GM19397 (cell line): ENCODE results near the gene TGFB2.

Experiments
- ATAC-seq: cut with Tn5 transposase; IDR thresholded peaks from one replicate; pipeline ENCODE4 v1.9.1; 2021; ENCODE audit warnings: mild to moderate bottlenecking, moderate library complexity; ENCODE audit not compliant: unreplicated experiment

TGFB2 gene

DNA sequence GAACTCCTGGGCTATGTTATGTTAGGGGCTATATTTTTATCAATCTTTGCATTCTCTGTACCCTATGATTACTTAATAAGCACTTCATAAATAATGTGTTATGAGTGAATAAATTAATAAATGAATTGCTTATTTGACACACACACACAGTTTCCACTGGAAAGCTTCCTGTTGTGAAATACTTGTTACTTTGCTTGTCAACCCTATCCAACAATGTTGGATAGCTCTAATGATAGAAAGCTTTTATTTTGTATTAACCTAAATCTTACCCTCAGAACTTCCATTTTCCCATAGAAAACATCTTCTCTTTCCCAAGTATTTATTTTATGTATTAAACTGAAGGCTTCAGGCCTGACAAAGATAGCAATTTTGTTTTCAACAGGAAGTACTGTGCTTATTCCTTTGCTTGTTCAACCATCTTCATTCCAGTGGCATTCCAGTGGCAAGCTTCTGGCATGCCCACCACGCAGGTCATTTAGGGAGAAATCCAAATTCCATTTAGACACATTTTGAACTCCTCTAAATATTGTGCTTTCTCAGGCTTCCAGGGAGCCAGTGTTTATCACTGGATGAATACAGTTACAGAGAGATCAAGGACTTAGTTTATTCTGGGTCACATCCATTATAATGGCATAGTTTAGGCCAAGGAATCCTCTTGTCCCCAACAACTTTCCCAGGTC lies 134.4 kb downstream of the TGFB2 start:
- ATAC-seq: no peak

DNA sequence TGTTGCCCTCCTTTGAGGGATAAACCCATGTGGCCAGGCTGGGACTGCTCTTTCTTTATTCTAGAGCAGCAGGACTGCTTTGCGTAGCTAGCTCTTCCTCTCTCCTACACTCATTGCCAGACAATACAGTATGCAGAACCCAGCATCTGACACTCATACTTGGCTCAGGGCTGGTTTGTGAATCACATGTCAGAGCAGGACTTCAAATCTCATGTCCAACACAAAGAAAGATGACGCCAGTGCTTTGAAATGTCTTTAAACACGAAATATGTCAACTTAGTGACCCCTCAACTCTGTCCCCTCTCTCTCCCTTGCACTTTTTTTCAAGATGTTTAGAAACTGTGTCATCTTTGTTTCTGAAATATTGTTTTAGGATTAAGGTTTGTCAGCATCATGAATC lies 135.0 kb downstream of the TGFB2 start:
- ATAC-seq: no peak

- ATAC-seq: no peak
Observed at GRCh38 chr1:218480588-218481099, 135.5 kb downstream of the TGFB2 start.

- ATAC-seq: no peak
Observed at GRCh38 chr1:218481116-218481775, 136.1 kb downstream of the TGFB2 start.

GRCh38 chr1:218482683-218483082 lies 137.5 kb downstream of the TGFB2 start:
- ATAC-seq: no peak

DNA sequence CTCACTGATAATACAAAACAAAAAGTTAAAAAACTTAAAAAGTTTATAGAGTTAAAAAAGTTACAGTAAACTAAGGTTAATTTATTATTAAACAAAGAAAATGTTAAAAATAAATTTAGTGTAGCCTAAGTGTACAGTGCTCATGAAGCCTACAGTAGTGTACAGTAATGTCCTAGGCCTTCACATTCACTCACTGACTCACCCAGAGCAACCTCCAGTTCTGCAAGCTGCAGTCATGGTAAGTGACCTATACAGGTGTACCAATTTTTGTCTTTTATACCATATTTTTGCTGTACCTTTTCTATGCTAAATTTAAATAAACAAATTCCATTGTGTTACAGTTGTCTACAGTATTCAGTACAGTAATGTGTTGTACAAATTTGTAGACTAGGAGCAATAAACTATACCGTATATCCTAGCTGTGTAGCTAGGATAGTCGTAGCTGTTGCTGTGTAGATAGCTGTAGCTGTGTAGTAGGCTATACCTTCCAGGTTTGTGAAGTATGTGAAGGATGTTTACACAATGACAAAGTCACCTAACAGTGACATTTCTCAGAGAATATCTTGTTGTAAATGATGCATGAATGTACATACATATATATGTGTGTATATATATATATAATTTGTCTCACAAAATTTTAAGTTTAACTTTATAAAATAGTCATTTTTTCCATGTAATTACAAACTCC lies 140.2 kb downstream of the TGFB2 start:
- ATAC-seq: no peak

GRCh38 chr1:218488531-218488930 lies 143.4 kb downstream of the TGFB2 start:
- ATAC-seq: no peak

DNA sequence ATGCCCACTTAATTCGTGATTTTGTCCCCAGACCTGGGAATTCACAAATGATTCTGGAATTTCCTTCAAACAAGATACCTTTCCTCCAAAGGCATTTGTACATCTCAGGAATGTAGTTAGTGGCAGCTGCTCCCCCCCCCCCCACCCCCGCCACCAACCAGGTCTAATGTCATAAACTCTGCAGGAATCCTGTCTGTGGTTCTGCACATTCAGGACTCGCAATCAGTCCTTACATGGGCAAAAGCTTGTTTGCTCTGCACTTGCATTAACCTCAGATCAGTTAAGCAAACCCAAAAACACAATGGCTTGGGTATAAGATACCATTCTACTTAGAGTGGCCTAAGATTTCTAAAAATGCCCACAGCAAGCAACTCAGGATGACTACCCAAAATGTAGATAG lies 143.8 kb downstream of the TGFB2 start:
- ATAC-seq: no peak

DNA sequence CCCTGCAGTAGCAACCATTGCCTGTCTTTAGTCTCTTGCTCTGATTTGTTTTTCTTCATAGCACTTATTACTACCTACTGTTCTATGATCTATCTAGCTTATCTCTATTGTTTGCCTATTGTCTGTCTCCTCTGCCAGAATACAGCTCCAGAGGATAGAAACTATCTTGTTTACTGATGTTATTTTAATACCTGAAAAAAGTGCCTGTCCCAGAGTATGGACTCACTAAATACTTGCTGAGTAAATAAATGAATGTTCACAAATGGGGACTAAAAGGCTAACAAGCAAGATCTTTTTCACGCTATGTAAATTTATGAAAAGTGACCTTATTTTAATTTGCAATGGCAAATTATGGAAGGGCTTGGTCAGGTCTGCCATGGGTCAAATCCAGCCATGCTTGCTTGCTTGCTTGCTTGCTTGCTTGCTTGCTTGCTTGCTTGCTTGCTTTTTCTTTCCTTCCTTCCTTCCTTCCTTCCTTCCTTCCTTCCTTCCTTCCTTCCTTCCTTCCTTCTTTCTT lies 145.3 kb downstream of the TGFB2 start:
- no peak for ATAC-seq

- ATAC-seq: no peak
Observed at GRCh38 chr1:218492874-218493273, 147.7 kb downstream of the TGFB2 start.

- ATAC-seq: no peak
Observed at GRCh38 chr1:218493986-218494385, 148.8 kb downstream of the TGFB2 start.
